ENCODE results near the gene LTB4R2.
A peak's percentile ranks its signal among the peaks of the same experiment; 100 is the strongest.

The LTB4R2 gene

DNA sequence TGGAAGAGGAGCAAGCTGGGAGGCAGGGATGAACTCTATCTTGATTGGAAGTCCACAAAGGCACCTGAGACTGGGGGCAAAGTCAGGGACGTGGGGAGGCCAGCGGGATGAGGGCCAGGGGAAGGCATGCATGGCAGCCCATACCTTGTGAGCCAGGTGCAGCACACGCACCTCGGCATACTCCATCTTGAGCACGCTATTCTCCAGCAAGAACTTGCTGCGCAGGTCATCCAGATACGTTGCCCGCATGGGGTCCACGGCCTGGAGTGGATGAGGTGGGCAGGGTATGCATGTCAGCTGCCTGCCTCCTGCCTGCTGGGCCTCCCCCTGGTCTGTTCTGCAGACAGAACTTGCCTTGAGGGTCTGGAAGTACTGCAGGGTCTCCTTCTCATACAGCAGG is 42.4 kb upstream of the LTB4R2 start:
- Histone ChIP-seq H3K4me3 (ENCODE audit: severe bottlenecking) (no peak overlapping the region), H3K4me1 (ENCODE audit: insufficient read depth, poor library complexity, severe bottlenecking) (peaks cover 29% of the 10 kb centered on the region), H3K36me3 (ENCODE audit: low read depth) (peaks cover 34% of the 10 kb centered on the region), H3K9me3 (ENCODE audit: severe bottlenecking) (no peaks in the 10 kb centered on the region), H3K27me3 (ENCODE audit: insufficient read depth, poor library complexity, severe bottlenecking) (no peaks in the 10 kb centered on the region), H3K27ac (ENCODE audit: poor library complexity, severe bottlenecking) (no peak overlapping the region)
- TF ChIP-seq, protein P1, sequence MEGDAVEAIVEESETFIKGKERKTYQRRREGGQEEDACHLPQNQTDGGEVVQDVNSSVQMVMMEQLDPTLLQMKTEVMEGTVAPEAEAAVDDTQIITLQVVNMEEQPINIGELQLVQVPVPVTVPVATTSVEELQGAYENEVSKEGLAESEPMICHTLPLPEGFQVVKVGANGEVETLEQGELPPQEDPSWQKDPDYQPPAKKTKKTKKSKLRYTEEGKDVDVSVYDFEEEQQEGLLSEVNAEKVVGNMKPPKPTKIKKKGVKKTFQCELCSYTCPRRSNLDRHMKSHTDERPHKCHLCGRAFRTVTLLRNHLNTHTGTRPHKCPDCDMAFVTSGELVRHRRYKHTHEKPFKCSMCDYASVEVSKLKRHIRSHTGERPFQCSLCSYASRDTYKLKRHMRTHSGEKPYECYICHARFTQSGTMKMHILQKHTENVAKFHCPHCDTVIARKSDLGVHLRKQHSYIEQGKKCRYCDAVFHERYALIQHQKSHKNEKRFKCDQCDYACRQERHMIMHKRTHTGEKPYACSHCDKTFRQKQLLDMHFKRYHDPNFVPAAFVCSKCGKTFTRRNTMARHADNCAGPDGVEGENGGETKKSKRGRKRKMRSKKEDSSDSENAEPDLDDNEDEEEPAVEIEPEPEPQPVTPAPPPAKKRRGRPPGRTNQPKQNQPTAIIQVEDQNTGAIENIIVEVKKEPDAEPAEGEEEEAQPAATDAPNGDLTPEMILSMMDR (IDR thresholded peaks at IDR 0.05; ENCODE audit: poor library complexity, severe bottlenecking) = no peak
- ATAC-seq (ENCODE audit: low read depth) (no peak), DNase-seq (ENCODE audit: low spot score) (no peak)

- DNase-seq (ENCODE audit: low spot score) (no peak), ATAC-seq (ENCODE audit: low read depth) (no peak)
- no peaks in the 10 kb centered on the region for H3K9me3 ChIP-seq (ENCODE audit: severe bottlenecking)
- H3K4me1 ChIP-seq (ENCODE audit: insufficient read depth, poor library complexity, severe bottlenecking) = peaks cover 33% of the 10 kb centered on the region
- no peaks in the 10 kb centered on the region for H3K27me3 ChIP-seq (ENCODE audit: insufficient read depth, poor library complexity, severe bottlenecking)
- peaks cover 34% of the 10 kb centered on the region for H3K36me3 ChIP-seq (ENCODE audit: low read depth)
- TF ChIP-seq, protein P1 (IDR thresholded peaks at IDR 0.05; ENCODE audit: poor library complexity, severe bottlenecking) = no peak
- H3K4me3 ChIP-seq (ENCODE audit: severe bottlenecking) = no peak overlapping the region
- no peak overlapping the region for H3K27ac ChIP-seq (ENCODE audit: poor library complexity, severe bottlenecking)
Measured at GRCh38 chr14:24268225-24268624, 41.7 kb upstream of the LTB4R2 start.

GRCh38 chr14:24269368-24269767 is 40.6 kb upstream of the LTB4R2 start:
- H3K4me3 ChIP-seq (ENCODE audit: severe bottlenecking) = no peak overlapping the region
- no peaks in the 10 kb centered on the region for H3K9me3 ChIP-seq (ENCODE audit: severe bottlenecking)
- H3K4me1 ChIP-seq (ENCODE audit: insufficient read depth, poor library complexity, severe bottlenecking) = peaks cover 32% of the 10 kb centered on the region
- no peaks in the 10 kb centered on the region for H3K27me3 ChIP-seq (ENCODE audit: insufficient read depth, poor library complexity, severe bottlenecking)
- H3K36me3 ChIP-seq (ENCODE audit: low read depth) = peaks cover 34% of the 10 kb centered on the region
- ATAC-seq (ENCODE audit: low read depth) (no peak), DNase-seq (ENCODE audit: low spot score) (no peak)
- no peak overlapping the region for H3K27ac ChIP-seq (ENCODE audit: poor library complexity, severe bottlenecking)
- TF ChIP-seq, protein P1 (IDR thresholded peaks at IDR 0.05; ENCODE audit: poor library complexity, severe bottlenecking) = no peak

DNA sequence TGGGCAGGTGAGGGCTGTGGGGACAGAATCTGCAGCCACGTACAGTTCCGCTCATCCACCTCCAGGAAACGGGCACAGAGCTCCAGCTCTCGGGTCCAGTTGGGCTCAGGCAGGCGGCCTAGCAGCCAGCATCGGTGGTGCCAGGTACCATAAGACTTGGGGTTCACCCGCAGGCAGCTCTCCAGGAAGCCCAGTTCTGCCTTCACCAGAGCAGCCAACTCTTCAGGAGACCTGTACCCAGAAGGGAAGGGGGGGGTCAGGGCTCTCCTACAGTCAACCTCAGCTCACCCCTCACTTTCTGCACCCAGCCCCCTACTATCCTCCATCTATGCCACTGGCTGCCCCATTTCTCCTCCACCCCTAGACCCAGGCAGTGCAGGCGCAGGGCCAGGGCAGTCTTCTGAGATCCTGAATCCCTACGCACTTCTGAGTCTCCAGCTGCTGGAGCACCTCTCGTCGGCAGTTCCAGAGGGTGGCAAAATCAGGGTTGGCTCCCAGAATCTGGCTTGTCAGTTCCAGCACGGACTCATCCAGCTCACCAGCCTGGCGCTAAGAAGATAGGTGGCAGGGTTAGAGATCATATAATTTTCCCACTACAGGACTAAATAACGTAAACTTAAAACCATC is 39.9 kb upstream of the LTB4R2 start:
- peak overlapping the region; percentile 98 for H3K27ac ChIP-seq (ENCODE audit: poor library complexity, severe bottlenecking)
- H3K4me1 ChIP-seq (ENCODE audit: insufficient read depth, poor library complexity, severe bottlenecking) = peaks cover 32% of the 10 kb centered on the region
- no peak for ATAC-seq (ENCODE audit: low read depth)
- no peaks in the 10 kb centered on the region for H3K27me3 ChIP-seq (ENCODE audit: insufficient read depth, poor library complexity, severe bottlenecking)
- H3K4me3 ChIP-seq (ENCODE audit: severe bottlenecking) = no peak overlapping the region
- H3K9me3 ChIP-seq (ENCODE audit: severe bottlenecking) = no peaks in the 10 kb centered on the region
- TF ChIP-seq, protein P1 (IDR thresholded peaks at IDR 0.05; ENCODE audit: poor library complexity, severe bottlenecking) = no peak
- H3K36me3 ChIP-seq (ENCODE audit: low read depth) = peaks cover 34% of the 10 kb centered on the region
- DNase-seq (ENCODE audit: low spot score) = no peak

DNA sequence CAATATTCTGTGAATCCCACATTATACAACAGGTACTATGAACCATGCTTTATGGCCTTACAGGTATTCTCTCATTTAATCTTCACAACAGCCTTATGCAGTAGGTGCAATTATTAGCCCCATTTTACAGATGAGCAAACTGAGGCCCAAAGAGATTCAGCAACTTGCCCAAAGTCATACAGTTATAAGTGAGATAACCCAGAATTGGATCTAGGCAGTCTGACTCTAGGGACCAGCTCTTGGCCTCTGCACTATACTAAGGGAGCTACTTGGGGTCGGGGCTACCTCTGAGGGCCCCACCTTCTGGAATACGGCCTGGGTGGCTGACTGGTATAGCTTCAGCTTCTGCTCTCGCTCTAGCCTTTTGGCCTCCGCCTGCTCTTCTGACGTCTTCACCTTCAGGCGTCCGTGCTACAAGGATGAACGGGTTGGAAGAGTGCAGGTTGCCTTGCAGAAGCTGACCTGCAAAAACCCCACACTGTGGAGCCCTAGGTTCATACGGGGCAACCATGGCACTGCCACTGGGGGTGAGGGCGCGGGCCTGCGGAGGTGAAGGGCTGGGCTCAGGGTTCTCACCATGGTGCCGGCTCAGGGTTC is 39.3 kb upstream of the LTB4R2 start:
- H3K9me3 ChIP-seq (ENCODE audit: severe bottlenecking) = no peaks in the 10 kb centered on the region
- H3K27me3 ChIP-seq (ENCODE audit: insufficient read depth, poor library complexity, severe bottlenecking) = no peaks in the 10 kb centered on the region
- ATAC-seq (ENCODE audit: low read depth) (peak; percentile 1; the same call in 2 of the 3 replicates), DNase-seq (ENCODE audit: low spot score) (no peak)
- H3K4me3 ChIP-seq (ENCODE audit: severe bottlenecking) = peak overlapping the region; percentile 88
- peak overlapping the region; percentile 98 for H3K27ac ChIP-seq (ENCODE audit: poor library complexity, severe bottlenecking)
- peaks cover 32% of the 10 kb centered on the region for H3K4me1 ChIP-seq (ENCODE audit: insufficient read depth, poor library complexity, severe bottlenecking)
- H3K36me3 ChIP-seq (ENCODE audit: low read depth) = peaks cover 34% of the 10 kb centered on the region
- TF ChIP-seq, protein P1 (IDR thresholded peaks at IDR 0.05; ENCODE audit: poor library complexity, severe bottlenecking) = no peak

All from RWPE2 (cell line).